ENCODE data around the gene PHKG2.
A peak's percentile ranks its signal among the peaks of the same experiment; 100 is the strongest.

The PHKG2 gene

DNA sequence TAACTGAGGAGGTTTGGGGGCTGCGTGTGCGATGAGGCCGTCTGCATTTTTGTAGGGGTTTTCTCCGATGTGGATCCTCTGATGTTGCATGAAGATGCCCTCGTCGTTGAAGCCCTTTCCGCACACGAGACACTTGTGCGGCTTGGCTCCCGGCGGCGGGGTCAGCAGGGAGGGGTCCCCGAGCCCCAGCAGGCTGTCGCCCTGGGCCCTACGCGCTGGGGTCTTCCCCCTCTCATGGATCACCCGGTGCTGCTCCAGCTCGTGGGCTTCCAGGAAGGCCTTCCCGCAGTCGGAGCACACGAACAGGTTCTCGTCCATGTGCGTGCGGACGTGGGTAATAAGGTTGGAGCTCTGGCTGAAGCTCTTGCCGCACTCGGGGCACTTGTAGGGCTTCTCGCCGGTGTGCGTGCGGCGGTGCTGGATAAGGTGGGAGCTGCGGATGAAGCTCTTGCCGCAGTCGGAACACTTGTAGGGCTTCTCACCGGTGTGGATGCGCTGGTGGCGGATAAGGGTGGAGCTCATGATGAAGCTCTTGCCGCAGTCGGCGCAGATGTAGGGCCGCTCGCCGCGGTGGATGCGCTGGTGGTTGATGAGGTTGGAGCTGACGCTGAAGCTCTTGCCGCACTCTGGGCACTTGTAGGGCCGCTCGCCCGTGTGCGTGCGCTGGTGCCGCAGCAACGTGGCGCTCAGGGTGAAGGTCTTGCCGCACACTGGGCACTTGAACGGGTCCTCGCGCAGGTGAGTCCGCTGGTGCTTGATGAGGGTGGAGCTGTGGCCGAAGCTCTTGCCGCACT is 34.5 kb downstream of the PHKG2 start:
- H3K9me3 ChIP-seq (ENCODE audit: control insufficient read depth, low read length): no peaks in the 10 kb centered on the region
- H3K9ac ChIP-seq: no peak overlapping the region
- H2AFZ ChIP-seq: no peak overlapping the region
- TF ChIP-seq, protein P1, sequence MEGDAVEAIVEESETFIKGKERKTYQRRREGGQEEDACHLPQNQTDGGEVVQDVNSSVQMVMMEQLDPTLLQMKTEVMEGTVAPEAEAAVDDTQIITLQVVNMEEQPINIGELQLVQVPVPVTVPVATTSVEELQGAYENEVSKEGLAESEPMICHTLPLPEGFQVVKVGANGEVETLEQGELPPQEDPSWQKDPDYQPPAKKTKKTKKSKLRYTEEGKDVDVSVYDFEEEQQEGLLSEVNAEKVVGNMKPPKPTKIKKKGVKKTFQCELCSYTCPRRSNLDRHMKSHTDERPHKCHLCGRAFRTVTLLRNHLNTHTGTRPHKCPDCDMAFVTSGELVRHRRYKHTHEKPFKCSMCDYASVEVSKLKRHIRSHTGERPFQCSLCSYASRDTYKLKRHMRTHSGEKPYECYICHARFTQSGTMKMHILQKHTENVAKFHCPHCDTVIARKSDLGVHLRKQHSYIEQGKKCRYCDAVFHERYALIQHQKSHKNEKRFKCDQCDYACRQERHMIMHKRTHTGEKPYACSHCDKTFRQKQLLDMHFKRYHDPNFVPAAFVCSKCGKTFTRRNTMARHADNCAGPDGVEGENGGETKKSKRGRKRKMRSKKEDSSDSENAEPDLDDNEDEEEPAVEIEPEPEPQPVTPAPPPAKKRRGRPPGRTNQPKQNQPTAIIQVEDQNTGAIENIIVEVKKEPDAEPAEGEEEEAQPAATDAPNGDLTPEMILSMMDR (IDR thresholded peaks at IDR 0.05): no peak
- H3K4me1 ChIP-seq: peaks cover 21% of the 10 kb centered on the region
- no peak overlapping the region for H3K4me2 ChIP-seq (ENCODE audit: low read length)
- H3K27ac ChIP-seq: no peak overlapping the region
- peaks cover 2% of the 10 kb centered on the region for H3K79me2 ChIP-seq
- H3K36me3 ChIP-seq (ENCODE audit: control insufficient read depth, insufficient read depth, low read length): no peaks in the 10 kb centered on the region
- H3K4me3 ChIP-seq (ENCODE audit: low read depth, low read length): no peak overlapping the region
- no peaks in the 10 kb centered on the region for H3K27me3 ChIP-seq (ENCODE audit: control insufficient read depth, insufficient read depth, low read length)

DNA sequence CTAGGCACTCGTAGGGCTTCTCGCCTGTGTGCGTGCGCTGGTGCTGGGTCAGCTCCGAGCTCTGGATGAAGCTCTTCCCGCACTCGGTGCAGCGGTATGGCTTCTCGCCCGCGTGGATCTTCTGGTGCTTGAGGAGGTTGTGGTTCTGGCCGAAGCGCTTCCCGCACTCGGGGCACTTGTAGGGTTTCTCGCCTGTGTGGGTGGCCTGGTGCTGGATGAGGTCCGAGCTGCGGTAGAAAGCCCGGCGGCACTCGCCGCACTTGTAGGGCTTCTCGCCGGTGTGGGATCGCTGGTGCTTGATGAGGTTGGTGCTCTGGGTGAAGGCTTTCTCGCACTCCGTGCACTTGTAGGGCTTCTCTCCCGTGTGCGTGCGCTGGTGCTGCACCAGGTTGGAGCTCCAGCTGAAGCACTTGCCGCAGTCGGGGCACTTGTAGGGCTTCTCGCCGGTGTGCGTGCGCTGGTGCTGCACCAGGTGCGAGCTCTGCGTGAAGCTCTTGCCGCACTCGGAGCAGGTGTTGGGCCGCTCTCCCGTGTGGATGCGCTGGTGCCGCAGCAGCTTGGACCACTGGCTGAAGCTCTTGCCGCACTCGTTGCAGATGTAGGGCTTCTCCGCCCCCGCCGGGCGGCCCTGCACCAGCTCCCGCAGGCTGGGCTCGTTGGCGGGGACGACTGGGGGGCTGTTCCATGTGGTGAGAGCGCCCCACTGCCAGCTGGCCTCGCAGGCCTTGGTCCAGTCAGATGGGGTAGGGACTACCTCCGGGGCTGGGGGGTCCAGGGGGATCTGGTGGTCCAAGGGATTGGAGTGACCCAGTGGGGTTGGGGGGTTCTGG is 35.3 kb downstream of the PHKG2 start:
- Histone ChIP-seq H3K79me2 (peaks cover 2% of the 10 kb centered on the region), H3K36me3 (ENCODE audit: control insufficient read depth, insufficient read depth, low read length) (no peaks in the 10 kb centered on the region), H2AFZ (no peak overlapping the region), H3K4me2 (ENCODE audit: low read length) (no peak overlapping the region), H3K4me3 (ENCODE audit: low read depth, low read length) (no peak overlapping the region), H3K9ac (no peak overlapping the region), H3K4me1 (peaks cover 15% of the 10 kb centered on the region), H3K27me3 (ENCODE audit: control insufficient read depth, insufficient read depth, low read length) (no peaks in the 10 kb centered on the region), H3K27ac (no peak overlapping the region), H3K9me3 (ENCODE audit: control insufficient read depth, low read length) (no peaks in the 10 kb centered on the region)
- TF ChIP-seq, protein P1 (IDR thresholded peaks at IDR 0.05): no peak

DNA sequence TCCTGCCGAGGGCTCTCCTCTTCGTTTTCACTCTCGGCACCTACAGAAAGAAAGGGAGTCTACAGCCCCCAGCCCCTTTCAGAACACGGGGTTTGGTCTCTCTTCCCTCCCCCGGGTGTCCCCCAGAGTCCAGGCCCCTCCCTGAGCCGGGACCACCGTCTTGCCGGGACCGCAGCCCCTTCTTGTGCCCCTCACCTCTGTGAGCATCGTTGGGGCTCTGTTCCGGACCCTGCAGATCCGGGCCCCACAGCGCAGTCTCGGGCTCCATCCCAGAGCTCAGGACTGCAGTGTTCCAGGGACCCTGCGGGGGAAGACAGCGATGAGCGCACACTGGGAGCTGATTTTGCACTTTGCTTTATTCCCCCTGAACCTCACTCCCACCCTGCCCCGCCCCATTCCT is 36.0 kb downstream of the PHKG2 start:
- Histone ChIP-seq H3K36me3 (ENCODE audit: control insufficient read depth, insufficient read depth, low read length) (no peaks in the 10 kb centered on the region), H3K4me2 (ENCODE audit: low read length) (no peak overlapping the region), H3K27me3 (ENCODE audit: control insufficient read depth, insufficient read depth, low read length) (no peaks in the 10 kb centered on the region), H3K4me3 (ENCODE audit: low read depth, low read length) (no peak overlapping the region), H3K79me2 (peaks cover 2% of the 10 kb centered on the region), H3K4me1 (peaks cover 12% of the 10 kb centered on the region), H3K27ac (no peak overlapping the region), H2AFZ (no peak overlapping the region), H3K9me3 (ENCODE audit: control insufficient read depth, low read length) (no peaks in the 10 kb centered on the region), H3K9ac (no peak overlapping the region)
- TF ChIP-seq, protein P1 (IDR thresholded peaks at IDR 0.05): no peak

DNA sequence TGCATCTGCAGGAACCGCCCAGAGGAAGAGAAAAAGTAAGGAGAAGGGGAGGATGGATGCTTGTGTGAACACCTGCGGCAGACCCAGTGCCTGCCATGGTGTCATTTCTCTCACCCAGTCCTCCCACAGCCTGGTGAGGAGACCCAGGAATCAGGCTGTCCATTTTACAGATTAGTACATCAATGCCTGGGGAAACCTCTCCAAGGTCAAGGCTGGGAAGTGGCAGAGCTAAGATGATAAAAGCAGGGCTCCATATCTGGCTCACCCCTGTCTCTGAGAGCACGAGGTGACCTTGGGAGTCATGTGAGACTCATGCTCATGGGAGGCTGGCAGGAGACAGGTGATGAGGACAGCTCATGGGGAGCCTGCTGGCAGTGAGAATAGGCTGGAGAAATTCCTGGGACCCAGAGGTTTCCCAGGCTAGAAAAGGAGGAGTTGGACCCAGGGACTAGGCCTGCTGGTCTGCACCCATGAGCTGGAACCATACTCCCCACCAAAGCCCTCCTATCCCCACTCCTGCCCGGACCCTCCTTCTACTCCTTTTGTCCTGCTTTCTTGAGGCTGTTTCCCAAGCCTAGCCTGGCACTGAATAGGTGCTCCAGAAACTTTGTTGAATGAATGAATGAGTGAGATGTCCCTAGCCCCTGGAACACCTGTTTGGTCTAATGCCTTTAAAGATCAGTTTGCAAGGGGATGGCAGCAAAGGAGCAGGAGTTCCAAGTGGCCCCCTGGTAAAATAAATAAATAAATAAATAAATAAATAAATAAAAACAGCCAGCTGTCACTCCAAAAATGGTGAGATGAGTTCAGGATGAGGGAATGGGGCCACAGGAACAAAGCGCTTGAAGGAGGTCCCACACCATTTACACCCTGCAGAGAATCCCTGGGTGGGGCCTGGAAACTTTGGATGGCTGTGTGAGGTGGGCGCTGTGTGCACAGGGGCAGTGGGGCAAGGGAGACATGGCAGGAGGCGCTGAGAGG is 37.2 kb downstream of the PHKG2 start:
- H3K27me3 ChIP-seq (ENCODE audit: control insufficient read depth, insufficient read depth, low read length): no peaks in the 10 kb centered on the region
- peaks cover 10% of the 10 kb centered on the region for H3K4me1 ChIP-seq
- peaks cover 2% of the 10 kb centered on the region for H3K79me2 ChIP-seq
- H3K36me3 ChIP-seq (ENCODE audit: control insufficient read depth, insufficient read depth, low read length): no peaks in the 10 kb centered on the region
- no peaks in the 10 kb centered on the region for H3K9me3 ChIP-seq (ENCODE audit: control insufficient read depth, low read length)
- H3K27ac ChIP-seq: peak overlapping the region; percentile 78
- peak overlapping the region; percentile 62 for H3K4me3 ChIP-seq (ENCODE audit: low read depth, low read length)
- H3K9ac ChIP-seq: no peak overlapping the region
- H3K4me2 ChIP-seq (ENCODE audit: low read length): peak overlapping the region; percentile 83
- no peak overlapping the region for H2AFZ ChIP-seq
- TF ChIP-seq, protein P1 (IDR thresholded peaks at IDR 0.05): no peak
